ENCODE measurements around the gene NCKIPSD.

The NCKIPSD gene

DNA sequence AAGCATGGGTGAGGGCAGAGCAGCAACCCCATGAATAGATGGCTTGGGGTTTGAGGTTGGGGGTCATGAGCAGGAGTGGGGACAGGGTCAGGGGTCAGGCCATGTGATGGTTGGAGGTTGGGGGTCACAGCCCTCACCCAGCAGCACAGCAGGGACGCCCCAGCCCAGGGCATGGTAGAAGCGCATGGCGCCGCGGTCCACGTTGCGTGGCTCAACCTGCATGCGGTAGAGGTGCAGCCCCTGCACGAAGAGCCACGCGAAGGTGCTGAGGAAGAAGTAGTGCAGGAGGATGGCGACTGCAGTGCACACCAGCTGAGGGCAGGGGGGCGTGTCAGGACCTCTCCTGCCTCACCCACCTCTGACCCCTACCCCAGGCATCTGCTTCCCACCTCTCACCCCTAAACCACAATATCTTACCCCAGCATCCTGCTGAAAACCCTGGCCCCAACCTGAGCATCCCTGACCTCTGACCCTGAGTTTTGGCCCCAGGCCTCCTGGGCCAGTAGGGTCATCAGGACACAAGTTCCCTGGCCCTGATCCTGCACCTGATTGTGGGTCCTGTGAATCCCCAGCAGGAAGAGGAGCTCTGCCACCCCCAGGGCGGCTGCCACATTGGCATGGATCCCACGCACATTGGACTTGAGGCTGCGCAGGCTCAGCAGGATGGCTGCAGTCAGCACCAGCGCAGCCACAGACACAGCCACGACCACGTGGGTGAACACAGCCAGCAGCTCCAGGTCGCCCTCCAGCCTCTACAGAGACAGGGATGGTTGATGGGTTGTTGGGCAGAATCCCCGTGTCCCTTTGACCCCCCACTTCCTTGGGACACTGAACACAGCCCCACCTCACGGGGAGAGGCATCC lies 40.6 kb downstream of the NCKIPSD start:
- no peak for DNase-seq

DNA sequence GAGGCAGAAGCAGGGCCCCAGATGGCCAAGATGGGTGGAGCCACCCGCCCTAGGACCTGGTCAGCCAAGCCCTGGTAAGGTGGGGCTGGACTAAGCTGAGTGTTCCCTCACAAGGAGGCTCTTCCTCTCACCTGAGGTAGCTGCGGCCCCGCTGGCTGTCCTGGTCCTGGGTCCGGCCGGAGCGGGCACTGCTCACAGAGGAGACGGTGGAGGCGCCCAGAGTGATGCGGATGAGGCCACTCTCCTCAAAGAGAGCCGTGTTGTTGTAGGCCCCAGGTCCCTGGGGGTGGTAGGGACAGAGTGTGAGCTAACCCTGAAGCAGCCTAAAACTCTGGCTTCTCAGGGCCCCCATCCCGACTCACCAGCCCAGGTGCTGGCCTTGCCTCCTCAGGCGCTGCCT lies 43.1 kb downstream of the NCKIPSD start:
- DNase-seq, result no peak

DNA sequence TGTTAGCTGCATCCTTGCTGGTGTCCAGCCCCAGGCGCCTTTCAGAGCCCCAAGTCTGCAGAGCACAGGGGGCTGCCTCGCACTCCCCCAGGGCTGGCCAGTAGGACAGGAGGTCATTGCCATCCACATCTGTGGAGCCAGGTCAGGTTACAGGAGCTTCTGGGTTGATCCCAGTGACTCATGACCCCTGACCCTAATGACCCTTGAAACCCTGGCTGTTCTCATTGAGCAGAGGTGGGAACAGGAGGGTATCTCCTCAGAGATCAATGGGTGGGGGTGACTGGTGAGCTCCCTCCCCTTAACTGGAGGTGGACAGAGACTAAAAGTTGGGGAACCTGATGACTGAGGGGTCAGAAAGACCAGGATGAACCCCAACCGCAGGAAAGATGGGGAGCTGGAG lies 44.3 kb downstream of the NCKIPSD start:
- DNase-seq, result no peak

DNA sequence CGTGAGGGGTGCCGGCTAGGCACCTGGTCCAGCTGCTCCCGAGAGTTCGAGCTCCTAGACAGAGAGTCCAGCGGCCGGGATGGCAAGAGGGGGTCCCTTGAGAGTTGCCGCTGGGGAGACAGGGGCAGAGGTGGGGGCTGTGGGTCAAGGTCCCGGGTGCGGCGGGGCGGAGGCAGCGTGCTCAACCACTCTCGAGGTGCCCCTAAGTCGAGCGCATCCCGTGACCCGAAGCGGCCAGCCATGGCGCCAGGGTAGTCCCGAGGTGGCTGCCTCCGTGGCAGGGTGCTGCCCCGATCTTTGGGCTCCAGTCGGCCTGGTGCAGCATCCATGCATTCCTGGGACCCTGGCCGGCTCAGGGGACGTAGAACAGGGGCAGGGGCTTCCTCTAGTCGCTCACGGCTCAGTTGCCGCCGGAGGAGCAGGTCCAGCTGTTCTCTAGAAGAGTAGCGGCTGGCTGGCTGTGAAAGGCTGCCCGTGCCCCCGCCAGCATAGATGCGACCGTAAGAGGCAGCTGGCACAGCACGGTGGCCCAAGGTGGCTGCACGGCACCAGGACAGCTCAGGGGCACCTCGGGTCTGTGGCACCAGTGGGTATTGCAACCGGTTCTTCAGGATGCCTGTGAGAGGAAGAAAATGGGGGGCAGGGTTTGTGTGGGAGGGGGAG lies 45.6 kb downstream of the NCKIPSD start:
- no peak for DNase-seq

DNA sequence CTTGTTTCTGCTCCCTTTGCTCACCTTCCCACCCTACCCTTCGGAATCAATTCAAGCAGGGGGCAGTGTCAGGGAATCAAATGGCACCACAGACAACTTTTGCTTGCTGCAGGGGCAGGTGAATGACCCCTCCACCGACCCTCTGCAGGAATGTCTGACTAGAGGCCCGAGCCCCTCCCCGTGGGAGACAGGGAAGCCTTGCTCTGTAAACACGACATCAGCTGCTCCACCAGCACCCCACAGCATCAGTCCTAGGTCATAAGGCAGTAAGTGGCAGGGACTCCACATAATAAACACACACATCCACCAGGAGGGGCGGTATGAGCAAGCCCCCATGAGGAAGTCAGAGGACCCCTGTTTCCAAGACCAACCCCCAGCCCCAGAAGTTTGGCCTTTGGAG lies 48.4 kb downstream of the NCKIPSD start:
- no peak for DNase-seq

DNA sequence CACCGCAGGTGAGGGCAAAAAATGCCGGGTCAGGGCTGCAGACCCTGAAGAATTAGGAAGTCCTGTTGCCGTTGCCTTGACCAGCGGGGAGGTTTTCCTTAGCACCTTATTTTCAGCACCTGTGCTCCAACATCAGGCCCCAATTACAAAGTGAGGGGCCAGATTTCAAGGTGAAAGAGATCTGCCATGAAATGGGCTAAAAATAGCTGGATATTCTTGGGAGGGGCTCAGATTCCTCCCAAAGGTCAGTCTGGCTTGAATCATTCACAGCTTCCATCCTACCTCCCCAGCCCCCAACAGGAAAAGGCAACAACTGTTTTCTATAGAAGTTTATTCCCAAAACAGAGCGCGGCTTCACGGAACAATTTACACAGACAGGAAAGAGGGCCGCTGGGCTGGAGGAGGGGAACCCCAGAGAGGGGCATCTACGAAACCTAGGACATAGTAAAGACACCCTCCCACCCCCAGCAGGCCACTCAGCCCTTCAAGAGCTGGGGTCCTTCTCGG lies 49.5 kb downstream of the NCKIPSD start:
- DNase-seq, result no peak

DNA sequence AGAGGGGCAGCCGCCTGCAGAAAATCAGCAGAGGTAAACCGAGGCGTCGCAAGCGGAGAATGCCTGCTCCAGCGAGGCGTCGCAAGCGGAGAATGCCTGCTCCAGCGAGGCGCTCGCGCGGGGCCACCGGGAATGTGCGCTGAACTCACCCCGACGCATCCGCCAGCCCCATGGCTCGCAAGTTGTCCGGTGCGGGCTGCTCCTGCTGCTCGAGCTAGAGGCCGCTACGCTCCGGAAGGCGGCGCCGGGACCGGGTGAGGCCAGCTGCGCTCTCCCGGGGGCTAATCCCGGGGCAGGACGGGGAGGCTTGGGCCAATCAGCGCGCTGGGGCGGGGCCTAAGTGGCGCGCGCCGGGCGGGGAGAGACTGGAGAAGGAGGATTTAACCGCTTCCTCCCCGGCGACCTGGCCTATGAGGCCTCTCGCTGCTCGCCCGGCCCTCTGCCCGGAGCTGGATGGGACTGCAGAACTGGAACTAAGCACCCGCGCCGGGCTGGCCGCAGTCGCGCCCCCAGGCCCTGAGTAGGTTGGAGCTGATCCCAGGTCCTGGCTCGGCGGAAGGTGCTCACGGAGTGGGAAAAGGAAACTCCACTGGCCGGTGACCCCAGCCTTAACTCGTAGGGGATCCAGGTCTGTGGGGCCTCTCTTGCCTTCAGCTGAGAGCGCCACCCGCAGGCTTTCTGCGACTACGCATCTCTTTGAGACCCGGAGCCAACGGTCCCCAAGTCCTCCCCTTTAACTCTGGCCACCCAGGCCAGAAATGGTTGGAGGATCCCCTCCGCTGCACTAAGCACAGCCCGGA lies 50.3 kb downstream of the NCKIPSD start, which contains the start of gene SLC26A6:
Gene SLC26A6 (minus strand): TSS at position 240 of the 800 bp plus-strand sequence. CDS start 68 bp downstream, at position 172.
- DNase-seq, result peak; percentile 80

DNA sequence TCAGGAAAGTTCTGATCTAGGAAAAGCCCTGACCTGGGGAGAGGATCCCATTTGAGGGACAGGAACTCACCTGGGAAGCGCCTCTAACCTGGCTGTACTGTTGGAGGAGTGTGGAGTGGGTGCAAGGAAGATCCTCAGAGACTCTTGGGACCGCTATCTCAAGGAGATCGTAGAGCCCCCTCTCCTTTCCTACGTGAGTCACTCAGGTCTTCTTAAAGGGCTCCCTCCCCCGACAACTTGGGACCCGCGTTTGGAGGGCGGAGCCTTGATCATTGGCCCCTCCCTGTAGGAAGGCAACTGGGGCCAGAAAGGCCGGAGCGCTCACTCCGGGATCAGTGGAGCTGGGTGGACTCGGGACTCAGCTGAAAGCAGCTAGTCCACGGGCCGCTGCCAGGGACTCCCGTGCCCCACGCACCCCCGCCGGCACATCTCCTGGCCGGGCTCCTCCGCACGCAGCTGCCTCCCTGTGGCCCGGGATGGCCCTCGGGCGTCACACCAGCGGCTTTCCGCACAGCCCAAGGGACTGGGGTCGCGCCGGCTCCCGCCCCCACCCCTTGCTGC lies 51.0 kb downstream of the NCKIPSD start:
- no peak for DNase-seq

DNA sequence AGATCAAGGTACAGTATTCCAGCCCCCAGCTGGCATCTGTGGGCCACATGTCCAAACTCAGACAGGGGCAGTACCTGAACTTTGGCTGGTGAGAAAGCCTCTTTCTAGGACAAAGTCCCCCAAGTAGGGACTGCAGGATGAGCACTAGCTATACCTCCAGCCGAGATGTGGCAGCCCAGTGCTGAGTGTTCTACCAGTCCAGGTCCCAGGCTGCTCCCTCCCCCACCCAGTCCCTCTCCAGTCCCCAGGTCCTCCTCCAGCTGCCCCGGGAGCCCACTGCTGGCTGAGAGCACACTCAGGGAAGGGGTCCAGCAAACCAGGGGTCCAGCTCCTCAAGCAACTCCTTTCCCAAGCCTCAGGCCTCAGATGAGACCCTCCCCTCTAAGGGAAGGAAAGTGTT lies 52.0 kb downstream of the NCKIPSD start:
- no peak for DNase-seq

DNA sequence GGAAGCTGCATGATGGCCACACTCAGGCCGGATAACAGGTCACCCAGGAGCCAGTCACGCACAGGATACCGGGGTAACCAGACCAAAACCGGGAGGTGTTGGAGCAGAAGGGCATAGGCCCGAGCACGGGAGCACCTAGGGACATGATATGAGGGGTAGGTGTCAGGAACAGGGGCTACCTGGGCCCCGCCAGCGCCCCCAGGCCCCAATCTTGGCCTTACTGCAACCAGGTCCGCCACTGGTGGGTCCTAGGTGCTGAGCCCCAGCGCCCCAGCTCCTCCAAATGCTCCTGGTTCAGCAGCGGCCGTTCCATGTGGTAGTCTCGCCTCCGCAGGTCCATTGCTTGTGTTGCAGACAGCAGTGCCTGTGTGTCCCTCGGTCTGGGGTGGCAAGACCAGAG lies 52.5 kb downstream of the NCKIPSD start:
- DNase-seq, result no peak

DNA sequence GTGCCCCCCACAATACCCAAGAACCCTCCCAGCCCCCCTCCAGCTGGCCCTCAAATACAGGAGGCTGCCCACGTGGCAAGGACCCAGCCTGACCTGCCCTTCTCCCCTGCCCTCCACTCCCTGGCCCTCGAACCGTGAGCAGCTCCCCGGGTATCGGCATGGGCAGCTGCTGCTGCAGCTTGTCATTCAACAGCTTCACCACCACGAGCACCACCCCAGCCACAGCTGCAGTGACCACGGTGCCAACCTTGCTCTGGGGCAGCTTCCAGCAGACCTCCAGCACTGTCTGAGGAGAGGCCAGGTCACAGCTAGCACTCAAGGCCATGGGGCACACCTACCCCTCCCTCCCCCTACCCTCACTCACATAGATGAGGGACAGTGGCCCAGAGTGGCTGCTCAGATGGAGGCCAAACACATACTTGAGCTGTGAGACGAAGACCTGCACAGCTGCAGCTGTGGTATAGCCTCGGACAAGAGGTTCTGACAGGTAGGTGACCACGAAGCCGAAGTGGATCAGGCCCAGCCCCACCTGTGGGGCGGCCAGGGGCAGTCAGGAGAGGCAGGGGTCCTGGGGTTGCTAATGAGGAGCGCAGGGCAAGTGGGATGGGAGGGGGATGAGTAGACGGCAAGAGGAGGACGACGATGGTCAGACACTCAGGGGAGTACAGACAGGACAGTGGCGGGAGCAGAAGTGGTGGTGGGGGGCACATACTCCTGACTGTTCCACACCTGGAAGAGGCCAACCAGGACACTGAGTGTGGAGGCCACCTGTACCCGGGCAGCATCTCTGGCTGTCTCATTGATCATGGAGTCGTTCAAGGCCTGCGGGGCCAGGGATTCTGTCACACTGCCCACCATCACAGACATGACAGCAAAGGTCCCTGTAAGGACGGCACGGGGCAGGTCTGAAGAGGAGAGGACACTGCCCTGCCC lies 53.9 kb downstream of the NCKIPSD start:
- no peak for DNase-seq

DNA sequence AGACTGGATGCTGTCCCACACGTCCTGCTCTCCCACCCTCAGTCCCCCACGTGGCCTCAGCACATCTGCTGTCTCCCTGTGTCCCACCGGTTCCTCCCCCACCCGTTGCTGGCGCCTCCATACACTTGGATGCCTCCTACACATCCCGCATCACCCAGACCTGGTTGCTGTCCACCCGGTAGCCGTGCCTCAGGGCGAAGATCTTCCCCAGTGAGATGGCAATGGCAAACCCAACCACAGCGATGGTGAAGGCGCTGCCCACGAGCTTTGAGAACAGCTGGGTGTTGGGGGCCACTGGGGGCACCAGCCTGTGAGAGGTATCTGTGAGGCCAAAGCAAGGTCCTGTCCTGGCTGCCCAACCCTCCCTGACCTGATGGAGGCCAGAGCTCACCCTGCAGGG lies 54.9 kb downstream of the NCKIPSD start:
- DNase-seq, result no peak

DNA sequence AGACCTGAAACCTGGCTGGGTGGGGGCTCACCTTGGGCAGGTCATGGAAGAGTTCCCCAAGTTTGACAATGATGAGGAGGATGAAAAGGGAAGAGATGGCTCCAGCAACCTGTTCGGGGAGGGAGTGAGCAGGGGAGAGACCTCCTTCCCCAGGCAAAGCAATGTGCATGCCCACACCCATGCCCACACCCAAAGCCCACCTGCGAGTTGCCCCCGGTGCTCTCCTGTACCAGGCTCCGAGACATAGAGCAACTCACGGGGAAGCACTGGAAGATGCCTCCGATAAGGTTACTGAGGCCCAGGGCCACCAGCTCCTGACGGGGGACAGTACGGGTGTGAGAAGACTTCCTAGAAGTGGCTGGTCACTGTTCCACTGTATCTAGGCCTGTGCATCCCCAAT lies 55.3 kb downstream of the NCKIPSD start:
- DNase-seq, result no peak

DNA sequence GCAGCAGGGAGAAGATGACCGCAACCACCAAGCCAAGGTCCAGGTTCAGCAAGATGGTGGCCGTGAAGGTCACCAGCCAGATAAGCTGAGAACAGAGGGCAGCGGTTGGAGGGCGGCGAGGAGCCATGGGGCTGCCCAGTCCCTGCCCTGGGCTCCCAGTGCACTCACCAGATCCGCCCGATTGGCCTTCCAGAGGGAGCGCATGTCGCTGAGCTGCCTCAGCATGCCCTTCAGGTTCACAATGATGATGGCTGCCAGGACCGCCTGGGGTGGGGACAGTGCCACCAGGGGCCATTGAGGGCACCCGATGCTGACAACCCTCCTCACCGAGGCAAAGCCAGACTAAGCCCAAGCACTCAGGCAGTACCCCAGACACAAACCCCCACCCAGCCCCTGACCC lies 55.8 kb downstream of the NCKIPSD start:
- DNase-seq, result no peak

DNA sequence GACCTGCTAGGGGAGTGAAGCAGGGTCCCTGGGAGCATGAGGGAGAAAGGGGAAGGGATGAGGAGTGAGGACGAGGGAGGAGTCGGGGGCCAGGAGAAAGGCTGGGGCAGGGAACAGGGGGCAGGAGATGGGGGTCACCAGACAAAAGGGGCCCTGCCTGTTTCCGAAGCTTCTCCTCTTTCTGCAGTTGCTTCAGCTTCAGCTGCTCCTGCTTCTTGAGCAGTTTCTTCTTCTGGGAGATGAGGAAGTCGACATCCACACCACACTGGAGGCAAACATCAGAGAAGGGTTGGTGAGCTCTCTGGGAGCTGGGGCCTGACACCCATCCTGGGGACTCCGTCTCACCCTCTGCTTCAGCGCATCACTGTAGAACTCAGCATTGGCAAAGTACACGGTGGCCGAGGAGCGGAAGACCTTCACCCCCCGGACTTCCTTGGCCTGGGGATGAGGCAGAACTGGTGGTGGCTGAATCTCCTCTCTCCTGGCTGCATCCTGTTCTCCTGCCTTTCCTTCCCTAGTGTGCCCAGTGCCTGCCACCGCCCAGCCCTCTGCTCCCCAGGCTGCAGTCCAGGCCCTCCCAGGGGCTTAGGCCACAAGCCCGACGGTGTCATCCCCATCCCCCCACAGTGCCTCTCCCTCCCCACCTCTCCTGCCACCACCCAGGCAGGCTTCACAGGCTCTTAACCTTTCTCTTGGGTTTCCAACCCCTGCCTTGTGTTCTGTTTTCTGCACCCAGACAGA lies 57.3 kb downstream of the NCKIPSD start:
- no peak for DNase-seq

DNA sequence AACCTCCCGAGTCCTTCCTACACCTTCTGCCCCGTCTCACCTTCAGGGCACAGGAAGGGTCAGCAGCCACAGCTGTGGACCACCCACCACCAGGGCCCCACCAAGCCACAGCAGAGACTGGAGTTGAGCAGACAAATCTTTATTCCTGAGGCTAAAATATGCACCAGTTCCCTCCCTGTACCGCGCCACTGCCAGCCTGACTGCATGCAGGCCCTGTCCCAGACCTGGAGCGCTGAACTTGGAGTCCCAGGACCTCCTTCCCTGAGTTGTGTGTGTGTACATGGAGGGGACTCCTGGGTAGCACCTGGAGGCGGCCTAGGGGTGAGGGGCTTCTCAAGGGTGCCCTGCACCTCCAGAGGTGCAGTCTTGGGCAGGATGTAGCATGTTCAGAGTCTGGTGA lies 60.1 kb downstream of the NCKIPSD start:
- DNase-seq, result no peak

DNA sequence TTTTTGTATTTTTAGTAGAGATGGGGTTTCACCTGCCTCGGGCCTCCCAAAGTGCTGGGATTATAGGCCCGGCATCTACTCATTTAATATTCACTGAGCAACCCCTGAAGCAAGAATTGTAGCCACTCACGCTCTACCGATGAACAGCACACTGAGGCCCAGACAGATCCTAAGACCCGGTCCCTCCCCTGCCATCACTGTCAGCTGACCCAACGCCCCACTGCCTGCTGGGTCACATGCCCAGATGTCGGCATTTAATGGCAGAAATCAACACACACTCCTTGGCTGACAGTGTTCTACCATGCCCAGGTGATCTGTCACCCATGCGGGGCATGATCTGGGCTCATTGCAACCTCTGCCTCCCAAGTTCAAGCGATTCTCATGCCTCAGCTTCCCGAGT lies 60.9 kb downstream of the NCKIPSD start:
- DNase-seq, result no peak

DNA sequence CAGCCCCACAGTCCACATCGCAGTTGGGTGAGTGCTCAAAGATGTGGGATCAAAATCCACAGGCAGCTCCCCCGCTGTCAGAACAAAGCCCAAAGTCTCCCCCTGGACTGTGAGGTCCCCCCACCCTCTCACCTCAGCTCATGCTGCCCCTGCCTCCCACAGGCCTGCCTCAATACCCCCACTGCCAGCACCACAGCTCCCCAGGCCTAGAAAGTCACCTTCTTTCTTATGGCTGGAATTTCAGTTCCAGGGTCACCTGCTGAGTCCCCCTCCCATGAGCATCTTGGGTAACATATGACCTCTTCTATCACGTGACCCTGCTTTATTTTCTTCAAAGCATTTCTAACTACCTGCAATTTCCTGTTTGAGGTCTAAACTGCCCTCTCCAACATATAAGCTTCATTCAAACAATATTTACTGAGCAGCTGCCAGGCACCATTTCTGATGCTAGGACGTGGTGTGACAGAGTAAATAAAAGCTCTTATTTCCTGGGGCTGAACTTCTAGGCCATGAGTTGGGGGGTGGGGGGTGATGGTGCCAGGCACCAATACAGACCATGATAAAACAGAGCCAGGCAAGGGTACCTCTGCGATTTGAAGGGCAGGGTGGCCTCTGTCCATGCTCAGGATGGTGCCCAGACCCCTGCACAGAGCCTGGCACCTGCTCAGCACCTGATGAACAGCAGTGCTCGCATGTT lies 61.7 kb downstream of the NCKIPSD start:
- DNase-seq, result no peak

Data from NCI-H2227 treated with DMSO at 0.1 percent for 48 hours (cell line).